GM18511 (cell line): ENCODE results near the gene GSTO2.

Experiments
- ATAC-seq: cut with Tn5 transposase; IDR thresholded peaks from one replicate; pipeline ENCODE4 v1.9.1; 2021; ENCODE audit warnings: mild to moderate bottlenecking, moderate library complexity; ENCODE audit not compliant: unreplicated experiment

GSTO2 gene

GRCh38 chr10:104324931-104325330, 55.9 kb downstream of the GSTO2 start:
- ATAC-seq, result no peak

GRCh38 chr10:104325436-104326435, 56.8 kb downstream of the GSTO2 start:
- ATAC-seq, result no peak

GRCh38 chr10:104326991-104327610, 58.1 kb downstream of the GSTO2 start:
- no peak for ATAC-seq

- ATAC-seq, result no peak
Observed at GRCh38 chr10:104327745-104328645, 59.0 kb downstream of the GSTO2 start.

- ATAC-seq, result peak; percentile 8
Observed at GRCh38 chr10:104328646-104328895, 59.6 kb downstream of the GSTO2 start.

GRCh38 chr10:104328896-104329710, 60.1 kb downstream of the GSTO2 start:
- ATAC-seq, result peak; percentile 76

- ATAC-seq, result no peak
Observed at GRCh38 chr10:104329735-104330134, 60.8 kb downstream of the GSTO2 start.

- ATAC-seq, result no peak
Observed at GRCh38 chr10:104330168-104331110, 61.5 kb downstream of the GSTO2 start.

GRCh38 chr10:104331208-104331838, 62.3 kb downstream of the GSTO2 start:
- no peak for ATAC-seq

GRCh38 chr10:104332243-104333031, 63.5 kb downstream of the GSTO2 start:
- ATAC-seq, result no peak

GRCh38 chr10:104333032-104333727, 64.2 kb downstream of the GSTO2 start:
- no peak for ATAC-seq

GRCh38 chr10:104333728-104334373, 64.9 kb downstream of the GSTO2 start:
- ATAC-seq, result no peak

- no peak for ATAC-seq
Observed at GRCh38 chr10:104334561-104334960, 65.6 kb downstream of the GSTO2 start.

- ATAC-seq, result no peak
Observed at GRCh38 chr10:104334965-104335650, 66.1 kb downstream of the GSTO2 start.

- peak; percentile 23 for ATAC-seq
Observed at GRCh38 chr10:104336821-104337467, 68.0 kb downstream of the GSTO2 start.

GRCh38 chr10:104337521-104337984, 68.6 kb downstream of the GSTO2 start:
- ATAC-seq, result peak; percentile 55
